ENCODE data around the gene S100A16. TPM values are rescaled to one million over a fixed set of nuclear protein-coding genes. Genes with fewer than 3 reads are reported as not detected.

The S100A16 gene
- total RNA-seq, 1 experiment from 2014 or later = 401 TPM

Other genes starting within 250 kb of the S100A16 start
- gene S100A12, start 237.5 kb downstream of the S100A16 start, total RNA-seq (2014; rRNA removed; shearing (Covaris generic); ENCODE audit: low replicate concordance) = not detected in 2 replicates
- not detected in 2 replicates for gene S100A8, start 222.1 kb downstream of the S100A16 start, total RNA-seq (2014; rRNA removed; shearing (Covaris generic); ENCODE audit: low replicate concordance)
- not detected in 2 replicates for gene S100A7A, start 196.6 kb downstream of the S100A16 start, total RNA-seq (2014; rRNA removed; shearing (Covaris generic); ENCODE audit: low replicate concordance)
- not detected in 2 replicates for gene S100A7, start 152.5 kb downstream of the S100A16 start, total RNA-seq (2014; rRNA removed; shearing (Covaris generic); ENCODE audit: low replicate concordance)
- 1,350 and 1,721 TPM in 2 replicates for gene S100A6, start 77.1 kb downstream of the S100A16 start, total RNA-seq (2014; rRNA removed; shearing (Covaris generic); ENCODE audit: low replicate concordance)
- gene S100A5, start 72.2 kb downstream of the S100A16 start, total RNA-seq (2014; rRNA removed; shearing (Covaris generic); ENCODE audit: low replicate concordance) = not detected in 2 replicates
- gene S100A4, start 67.3 kb downstream of the S100A16 start, total RNA-seq (2014; rRNA removed; shearing (Covaris generic); ENCODE audit: low replicate concordance) = 40.4 and 54.7 TPM in 2 replicates
- gene S100A3, start 63.9 kb downstream of the S100A16 start, total RNA-seq (2014; rRNA removed; shearing (Covaris generic); ENCODE audit: low replicate concordance) = not detected in 2 replicates
- gene S100A2, start 47.3 kb downstream of the S100A16 start, total RNA-seq (2014; rRNA removed; shearing (Covaris generic); ENCODE audit: low replicate concordance) = 10.0 and 24.4 TPM in 2 replicates
- gene S100A14, start 3.2 kb upstream of the S100A16 start, total RNA-seq (2014; rRNA removed; shearing (Covaris generic); ENCODE audit: low replicate concordance) = not detected in 2 replicates
- 155 and 171 TPM in 2 replicates for gene S100A13, start 14.4 kb upstream of the S100A16 start, total RNA-seq (2014; rRNA removed; shearing (Covaris generic); ENCODE audit: low replicate concordance)
- gene S100A1, start 15.3 kb upstream of the S100A16 start, total RNA-seq (2014; rRNA removed; shearing (Covaris generic); ENCODE audit: low replicate concordance) = not detected in 2 replicates
- 34.6 and 42.0 TPM in 2 replicates for gene CHTOP, start 20.9 kb upstream of the S100A16 start, total RNA-seq (2014; rRNA removed; shearing (Covaris generic); ENCODE audit: low replicate concordance)
- gene SNAPIN, start 45.6 kb upstream of the S100A16 start, total RNA-seq (2014; rRNA removed; shearing (Covaris generic); ENCODE audit: low replicate concordance) = 76.2 and 78.5 TPM in 2 replicates
- gene ILF2, start 57.9 kb upstream of the S100A16 start, total RNA-seq (2014; rRNA removed; shearing (Covaris generic); ENCODE audit: low replicate concordance) = 271 and 308 TPM in 2 replicates
- gene NPR1, start 65.6 kb upstream of the S100A16 start, total RNA-seq (2014; rRNA removed; shearing (Covaris generic); ENCODE audit: low replicate concordance) = 0.41 TPM in 1 of 2 replicates, not detected in the other
- gene INTS3, start 114.9 kb upstream of the S100A16 start, total RNA-seq (2014; rRNA removed; shearing (Covaris generic); ENCODE audit: low replicate concordance) = 19.9 and 23.1 TPM in 2 replicates
- gene SLC27A3, start 162.3 kb upstream of the S100A16 start, total RNA-seq (2014; rRNA removed; shearing (Covaris generic); ENCODE audit: low replicate concordance) = 34.8 and 43.2 TPM in 2 replicates

Data from Caki2 (cell line).